Measurements from ENCODE around the gene OR6C2.

- no peak for TF ChIP-seq CTCF (IDR thresholded peaks at IDR 0.05)
- no peak for TF ChIP-seq POLR2AphosphoS5 (IDR thresholded peaks at IDR 0.05)
Measured at GRCh38 chr12:55499810-55500252, 56.0 kb downstream of the OR6C2 start.
